Activated gamma-delta T cell treated with anti-CD3 and anti-CD28 coated beads, Interleukin-2, amount 50 U/mL, for 16 hours (primary cell): ENCODE measurements around the gene PRR23B.

Source experiments
- DNase-seq: peaks from one replicate; pipeline ENCODE4 v3.0.0-alpha.2; 2020; ENCODE audit warnings: low read depth

PRR23B gene

DNA sequence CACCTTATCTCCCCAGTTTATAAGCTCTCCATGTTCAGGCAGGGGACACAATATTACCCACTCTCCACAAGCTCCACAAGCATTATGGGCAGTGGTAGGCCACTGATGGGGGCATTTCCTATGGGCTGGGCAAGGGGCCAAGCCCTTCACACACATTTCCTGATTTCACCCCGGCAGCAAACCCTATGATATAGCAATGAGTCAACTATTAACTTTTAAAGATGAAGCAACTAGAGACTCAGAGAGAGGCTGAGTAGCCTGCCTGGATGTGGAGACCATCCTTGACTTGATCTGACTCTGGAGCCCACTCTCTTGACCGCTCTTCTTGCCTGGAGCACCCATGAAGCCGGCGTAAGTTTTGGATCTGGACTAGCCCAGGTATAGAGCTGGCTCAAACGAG is 46.3 kb downstream of the PRR23B start:
- DNase-seq, result no peak

- no peak for DNase-seq
These were observed 47.8 kb downstream of the PRR23B start for GRCh38 chr3:138972941-138973340.

GRCh38 chr3:138971766-138972320 is 48.9 kb downstream of the PRR23B start:
- no peak for DNase-seq
